ENCODE measurements around the gene SYNPR.

DNA sequence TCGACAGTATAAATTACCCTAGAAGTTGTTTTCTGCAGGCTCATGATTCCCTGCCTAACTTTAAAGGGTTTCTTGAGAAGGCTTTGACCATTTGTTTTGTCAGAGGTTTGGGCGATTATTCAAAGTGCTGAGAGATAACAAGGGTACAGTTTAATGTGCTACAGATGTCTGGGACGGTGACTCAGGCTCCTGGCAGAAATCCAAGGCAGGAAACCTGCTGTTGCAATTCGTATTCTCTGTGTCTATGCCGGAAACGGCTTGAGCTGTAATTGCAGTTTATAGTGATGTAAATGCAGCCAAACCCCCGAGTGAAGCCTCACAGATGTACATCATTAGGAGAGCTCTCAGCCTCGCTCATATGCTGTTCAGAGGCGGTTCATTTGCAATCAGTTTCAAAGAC, 65.6 kb downstream of the SYNPR start:
- TF ChIP-seq CTCF (conservative IDR thresholded peaks at IDR 0.05; ENCODE audit: low read length), result no peak
- no peak for TF ChIP-seq EZH2phosphoT487 (IDR thresholded peaks at IDR 0.05; ENCODE audit: borderline replicate concordance, low read depth, low read length)

All from OCI-LY7 (cell line).